Astrocyte of the spinal cord (primary cell): Measurements from ENCODE around the gene PLIN3.
A peak's percentile ranks its signal among the peaks of the same experiment; 100 is the strongest.

Experiments
- DNase-seq: peaks from one replicate; pipeline ENCODE4 v3.0.0; 2011; ENCODE audit warnings: low read depth, low spot score
- H3K4me3 ChIP-seq: 2 replicates; pipeline ENCODE4 v1.5.1; 2011; ENCODE audit warnings: low read depth, mild to moderate bottlenecking, low read length, moderate library complexity
- CTCF ChIP-seq: IDR thresholded peaks from 2 replicates; pipeline ENCODE4 v1.5.1; 2012; ENCODE audit warnings: low read depth, mild to moderate bottlenecking, low read length, inconsistent platforms
- in situ Hi-C: cut with HindIII; loops from 2 replicates; pipeline ENCODE4 v1.10.0; 2017; ENCODE audit warnings: low sequenced_read_pairs

Gene PLIN3

GRCh38 chr19:4873930-4874329 lies 6.5 kb upstream of the PLIN3 start:
- no peak for TF ChIP-seq CTCF
- in situ Hi-C loops: no loop called here
- DNase-seq: no peak
- H3K4me3 ChIP-seq: no peak overlapping the region

GRCh38 chr19:4871711-4872110 lies 4.2 kb upstream of the PLIN3 start:
- H3K4me3 ChIP-seq: no peak overlapping the region
- TF ChIP-seq CTCF: no peak
- DNase-seq: no peak
- in situ Hi-C loops: no loop called here

GRCh38 chr19:4870025-4870700 lies 2.7 kb upstream of the PLIN3 start:
- no peak overlapping the region for H3K4me3 ChIP-seq
- TF ChIP-seq CTCF: no peak
- peak; percentile 90 for DNase-seq
- in situ Hi-C loops: no loop called here

- no peak overlapping the region for H3K4me3 ChIP-seq
- DNase-seq: no peak
- in situ Hi-C loops: no loop called here
- no peak for TF ChIP-seq CTCF
Measured at GRCh38 chr19:4868286-4868834, 893 bp upstream of the PLIN3 start.

GRCh38 chr19:4866595-4867424 lies 657 bp downstream of the PLIN3 start:
- peak; percentile 39 for DNase-seq
- no peak for TF ChIP-seq CTCF
- in situ Hi-C loops: no loop called here
- H3K4me3 ChIP-seq: peak overlapping the region; percentile 93

- TF ChIP-seq CTCF: no peak
- in situ Hi-C loops: no loop called here
- DNase-seq: no peak
- H3K4me3 ChIP-seq: no peak overlapping the region
Measured at GRCh38 chr19:4861147-4861546, 6.3 kb downstream of the PLIN3 start.
